ENCODE results near the gene LARGE1. TPM values are rescaled to one million over a fixed set of nuclear protein-coding genes. Genes with fewer than 3 reads are reported as not detected.

LARGE1 gene
- total and polyA plus RNA-seq, 2 of the 13 experiments (the other 11 are each of a cell fraction or from before 2014, with no cell fraction given), result 8.4 to 11.0 TPM

DNA sequence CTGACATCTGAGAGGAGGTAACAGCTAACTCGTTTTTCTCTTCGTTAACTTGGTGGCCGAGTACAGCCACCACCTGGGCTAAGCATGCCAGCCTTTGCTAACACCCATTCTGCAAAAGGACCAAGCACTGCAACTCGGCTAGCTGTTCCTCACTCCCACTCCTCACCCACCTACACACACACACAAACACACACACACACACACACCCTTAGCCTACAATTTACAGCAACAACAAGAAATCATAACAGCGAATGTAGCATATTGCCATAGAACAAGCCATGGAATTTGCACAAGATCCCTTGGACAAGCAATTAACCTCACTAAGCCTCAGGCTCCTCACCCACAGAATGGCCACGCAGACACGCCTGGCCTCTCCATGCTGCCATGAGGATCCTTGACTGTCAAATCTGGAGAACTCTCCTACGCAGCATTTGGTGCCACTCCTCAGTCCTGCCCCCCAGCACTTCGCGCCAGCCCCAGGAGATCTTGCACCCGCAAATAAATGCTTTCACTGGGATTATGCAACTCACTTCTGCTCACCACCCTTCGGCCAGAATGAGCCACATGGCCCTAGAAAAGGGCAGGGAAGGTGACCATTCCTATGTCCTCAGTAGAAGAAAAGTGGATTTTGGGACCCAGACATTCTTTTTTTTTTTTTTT, 58.9 kb downstream of the LARGE1 start (continued):
- TF ChIP-seq CSRNP2 (CRISPR knock-in tag; conservative IDR thresholded peaks at IDR 0.05; ENCODE audit: low read depth) (no peak), CC2D1A (CRISPR knock-in tag; IDR thresholded peaks at IDR 0.05) (no peak), CEBPB (IDR thresholded peaks at IDR 0.05; ENCODE audit: borderline replicate concordance, low read depth, low read length) (no peak), ZNF629 (CRISPR knock-in tag; conservative IDR thresholded peaks at IDR 0.05) (no peak), HOXA5 (CRISPR knock-in tag; IDR thresholded peaks at IDR 0.05) (no peak), DR1 (CRISPR knock-in tag; IDR thresholded peaks at IDR 0.05) (no peak), RNF2 (conservative IDR thresholded peaks at IDR 0.05; ENCODE audit: low read depth) (no peak)

DNA sequence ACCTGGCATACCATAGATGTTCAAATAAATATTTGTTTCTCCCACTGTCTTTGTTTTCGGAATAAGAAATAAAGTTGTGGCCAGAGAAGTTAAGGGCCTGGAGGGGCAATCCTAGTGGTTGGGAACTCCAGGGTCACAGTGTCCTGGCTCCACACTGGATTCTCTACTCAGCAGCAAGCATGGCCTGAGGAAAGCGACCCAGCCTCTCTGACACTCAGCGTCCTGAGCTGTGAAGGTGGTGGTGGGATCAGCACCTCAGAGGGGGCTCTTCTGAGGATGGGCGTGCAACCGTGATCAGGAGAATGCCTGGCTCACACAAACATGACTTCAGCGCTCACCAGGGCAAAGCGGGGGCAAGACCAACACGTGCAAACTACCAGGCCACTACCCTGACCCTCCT, 59.9 kb downstream of the LARGE1 start:
- POLR2A ChIA-PET, result no interaction called here

More for the DNA sequence above, 59.9 kb downstream of the LARGE1 start:
- H3K9me3 ChIP-seq (ENCODE audit: low read length), result no peaks in the 10 kb centered on the region
- WGBS (ENCODE audit: low lambda C conversion rate), result 100% methylated on average over 3 of the region's 8 CpGs
- no TSS peak for BruUV-seq (replicated peaks)
- no peak for FAIRE-seq
- DNase-seq (ENCODE audit: low spot score), result no peak
- CTCF ChIA-PET (ENCODE audit: low intra/inter-chr PET ratio, low total read pairs), result no interaction called here
- no peak overlapping the region for H3K9ac ChIP-seq (ENCODE audit: insufficient read depth, low read depth, low read length)
- no peaks in the 10 kb centered on the region for H3K79me2 ChIP-seq (ENCODE audit: insufficient read depth, low read length)
- no peaks in the 10 kb centered on the region for H4K20me1 ChIP-seq (ENCODE audit: insufficient read depth, low read length)
- no peak for TF ChIP-seq ZNF724P (CRISPR knock-in tag; IDR thresholded peaks at IDR 0.05; ENCODE audit: borderline replicate concordance)
- no peak for TF ChIP-seq SMARCE1 (IDR thresholded peaks at IDR 0.05; ENCODE audit: borderline replicate concordance)
- no peak for TF ChIP-seq ZNF800 (CRISPR knock-in tag; IDR thresholded peaks at IDR 0.05)
- no peak for TF ChIP-seq IRX3 (CRISPR knock-in tag; IDR thresholded peaks at IDR 0.05; ENCODE audit: borderline replicate concordance, low read depth)
- no peak for TF ChIP-seq STAT5B (CRISPR knock-in tag; IDR thresholded peaks at IDR 0.05)
- no peak for TF ChIP-seq PHF21A (CRISPR knock-in tag; IDR thresholded peaks at IDR 0.05)
- no peak for TF ChIP-seq ZNF878 (CRISPR knock-in tag; IDR thresholded peaks at IDR 0.05)
- TF ChIP-seq ZFP62 (CRISPR knock-in tag; IDR thresholded peaks at IDR 0.05), result no peak
- no peak for TF ChIP-seq SMARCC2 (IDR thresholded peaks at IDR 0.05)
- H3K4me1 ChIP-seq (ENCODE audit: insufficient read depth, low read length), result peaks cover 17% of the 10 kb centered on the region
- H2AFZ ChIP-seq (ENCODE audit: low read length), result no peak overlapping the region
- no peaks in the 10 kb centered on the region for H3K27me3 ChIP-seq (ENCODE audit: control insufficient read depth in 1 of 2, insufficient read depth in 2 of 2, low read length in 2 of 2)
- intact Hi-C loops (cut with micrococcal nuclease; ENCODE audit: unreplicated experiment) (no loop called here), in situ Hi-C loops (cut with HindIII; ENCODE audit: extremely low pct_ligation_motif_present, low pct_unique_long_range_greater_than_20kb) (no loop called here)
- ATAC-seq, result no peak
- no peak overlapping the region for H3K4me3 ChIP-seq (replicated peaks in 1 of 3; ENCODE audit: insufficient read depth in 1 of 3, low read depth in 2 of 3, low read length in 3 of 3)
- H3K4me2 ChIP-seq (ENCODE audit: low read depth, low read length), result no peak overlapping the region
- no peaks in the 10 kb centered on the region for H3K36me3 ChIP-seq (replicated peaks in 1 of 2; ENCODE audit: control insufficient read depth in 1 of 2, insufficient read depth in 2 of 2, low read length in 2 of 2)
- no peak overlapping the region for H3K27ac ChIP-seq (ENCODE audit: extremely low read length, insufficient read depth, low read length)
